DMS 273 treated with DMSO at 0.1 percent for 48 hours (cell line): Measurements from ENCODE around the gene DACH1.
A peak's percentile ranks its signal among the peaks of the same experiment; 100 is the strongest.
"Not testable (repeated sequence)": the region's sequence is repeated elsewhere in the genome, so short reads cannot be mapped to it uniquely, and the experiment has no call there.

Experiments used
- DNase-seq: peaks from one replicate; lab custom pipeline; 2025; lab: John Stamatoyannopoulos, UW

The DACH1 gene

GRCh38 chr13:71828564-71828963, 38.4 kb downstream of the DACH1 start:
- no peak for DNase-seq

DNA sequence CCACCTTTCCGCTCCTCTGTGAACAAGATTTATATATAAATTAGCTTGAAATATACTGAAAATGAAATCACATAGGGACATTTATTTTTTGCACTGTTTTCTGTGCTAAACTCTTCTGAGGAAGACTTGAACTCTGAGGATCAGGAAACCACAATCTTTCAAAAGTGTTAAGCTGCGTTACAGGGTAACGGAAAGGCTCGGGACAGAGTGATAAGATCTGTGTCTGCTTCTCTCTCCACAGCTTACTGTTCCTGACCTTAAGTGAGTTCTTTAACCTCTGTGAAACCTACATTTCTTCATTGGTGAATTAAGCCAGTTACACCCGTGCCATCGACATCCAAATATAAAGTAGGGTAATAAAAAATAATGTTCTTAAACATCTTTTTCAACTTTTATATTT, 38.9 kb downstream of the DACH1 start:
- DNase-seq: no peak

- DNase-seq: no peak
Observed at GRCh38 chr13:71827241-71827640, 39.8 kb downstream of the DACH1 start.

DNA sequence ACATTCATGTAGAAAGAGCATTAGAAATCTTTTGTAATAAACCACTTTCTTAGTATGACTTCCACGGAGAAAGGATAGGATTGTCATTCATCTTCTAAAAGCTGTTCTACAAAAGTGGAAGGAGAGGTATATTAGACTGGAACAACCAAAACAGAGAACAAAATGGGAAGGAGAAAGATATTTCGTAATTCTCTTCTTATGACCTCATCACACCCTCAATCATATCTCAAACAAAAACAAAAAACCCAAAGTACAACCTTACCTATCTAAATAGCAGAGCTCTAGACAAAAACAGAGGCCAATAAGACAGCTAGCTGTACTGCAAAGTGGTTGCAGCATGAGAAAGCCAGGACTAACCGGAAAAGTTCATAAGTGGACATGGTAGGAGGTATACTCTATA, 46.3 kb downstream of the DACH1 start:
- no peak for DNase-seq

GRCh38 chr13:71817335-71817734, 49.7 kb downstream of the DACH1 start:
- DNase-seq: no peak

DNA sequence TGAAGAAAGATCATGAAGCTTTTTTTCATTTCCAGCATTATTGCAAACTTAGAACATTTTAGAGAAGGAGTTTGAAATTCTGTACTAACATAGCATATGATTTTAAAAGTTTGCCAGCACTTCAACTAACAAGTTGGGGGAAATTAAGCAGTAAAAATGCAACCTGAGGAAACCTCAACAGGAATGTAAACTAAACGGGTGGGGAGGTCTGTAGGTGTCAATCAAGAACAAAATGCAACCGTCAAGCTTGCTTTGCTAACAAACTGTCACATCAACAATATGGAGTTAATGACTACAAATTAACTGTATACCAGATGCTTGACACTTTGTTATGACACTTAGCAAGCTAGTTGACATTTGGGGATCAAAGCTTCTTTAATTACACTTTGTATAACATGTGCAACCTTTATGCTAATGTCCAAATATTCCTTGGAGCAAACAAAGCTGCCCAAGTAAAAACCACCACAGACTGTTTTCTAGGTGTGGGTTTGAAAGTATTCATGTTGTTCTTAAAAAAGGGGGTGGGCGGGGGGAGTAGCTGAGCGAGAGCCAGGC, 52.1 kb downstream of the DACH1 start:
- DNase-seq: no peak

DNA sequence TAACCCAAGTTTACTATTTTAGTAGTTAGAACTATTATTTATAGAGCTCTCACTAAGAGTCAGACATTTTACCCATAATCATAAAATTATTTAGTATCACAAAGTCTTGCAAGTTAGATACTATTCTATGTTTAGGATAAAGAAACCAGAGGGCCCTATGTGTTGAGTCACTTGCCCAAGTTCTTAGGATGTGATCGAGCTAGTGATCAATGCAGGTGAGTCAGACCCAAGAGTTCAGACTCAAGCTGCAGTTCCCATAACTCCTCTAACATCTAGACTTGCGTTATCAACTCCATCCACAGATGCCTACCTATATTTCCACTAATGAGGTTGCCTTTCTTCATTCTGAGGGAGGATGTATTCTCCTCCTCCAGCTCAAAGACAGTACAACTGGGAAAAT, 53.8 kb downstream of the DACH1 start:
- no peak for DNase-seq

GRCh38 chr13:71811344-71811743, 55.7 kb downstream of the DACH1 start:
- no peak for DNase-seq

DNA sequence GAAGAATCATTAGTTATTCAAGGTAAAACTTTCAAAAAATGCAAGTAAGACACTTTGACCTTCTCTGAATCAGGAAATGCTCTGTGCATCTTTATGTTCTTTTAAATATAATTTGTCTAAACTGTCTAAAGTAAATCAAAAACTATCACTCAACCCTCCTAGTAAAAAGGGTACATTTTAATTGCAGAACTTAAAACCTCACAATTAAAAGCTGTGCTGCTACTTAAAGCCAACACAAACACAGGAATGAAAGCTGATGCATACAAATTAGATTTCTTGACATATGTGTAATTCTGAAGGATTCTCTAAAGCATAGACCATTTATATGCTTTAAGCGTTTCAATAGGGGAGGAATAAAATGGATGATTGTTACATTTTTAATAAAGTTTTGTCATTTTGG, 58.3 kb downstream of the DACH1 start:
- DNase-seq: no peak

DNA sequence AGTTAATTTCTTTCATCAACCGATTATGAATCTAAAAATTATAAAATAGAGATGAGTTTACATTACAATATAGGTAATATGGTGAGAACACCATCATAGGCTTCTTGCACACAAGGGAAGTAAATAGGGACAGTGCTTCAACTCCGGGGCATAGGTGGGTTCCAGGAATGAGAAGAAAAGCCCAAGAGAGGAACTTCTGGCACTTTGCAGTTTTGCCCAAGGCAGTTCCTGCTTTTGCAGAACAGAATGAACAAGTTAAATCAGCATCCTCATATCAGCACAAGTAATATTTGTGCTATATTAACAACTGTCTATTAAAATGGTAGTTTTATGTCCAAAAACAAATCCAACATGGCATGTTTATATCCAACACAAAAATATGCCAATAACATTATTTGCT, 60.1 kb downstream of the DACH1 start:
- no peak for DNase-seq

DNA sequence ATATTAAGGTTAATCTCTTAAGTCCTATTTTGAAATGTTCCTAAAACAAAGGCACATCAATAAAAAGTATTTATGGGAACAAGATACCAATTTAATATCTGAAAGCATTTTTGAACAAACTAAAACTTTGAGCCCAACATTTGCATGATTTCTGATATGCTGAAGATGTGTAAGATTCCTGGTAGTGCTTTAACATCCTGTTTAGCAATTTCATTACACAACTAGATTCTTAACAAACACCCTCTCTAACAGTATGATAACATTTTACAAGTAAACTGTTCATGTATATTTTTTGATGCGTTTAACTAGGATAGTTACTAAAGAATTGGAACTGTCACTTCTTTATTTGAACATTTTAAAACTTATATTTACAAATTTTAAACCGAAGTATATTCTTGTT, 63.9 kb downstream of the DACH1 start:
- DNase-seq: no peak

DNA sequence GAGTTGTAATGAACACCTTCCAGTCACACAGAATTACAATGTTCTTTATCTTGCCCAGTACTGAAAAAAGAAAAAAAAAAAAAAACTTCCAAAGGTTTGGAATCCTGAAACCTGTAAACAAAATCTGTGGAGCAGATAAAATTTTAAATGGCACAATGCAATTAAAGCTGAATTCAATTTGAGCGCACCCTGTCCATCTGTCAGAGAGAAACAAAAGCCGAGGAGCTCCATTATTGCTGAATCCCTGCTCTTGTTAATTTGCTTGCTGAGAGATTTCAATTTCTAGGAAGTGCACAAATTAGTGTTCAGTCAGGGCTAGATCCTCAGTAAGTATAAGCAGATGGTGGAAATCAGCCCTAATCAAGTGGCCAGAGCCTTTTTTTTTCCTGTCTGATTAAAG, 65.2 kb downstream of the DACH1 start:
- DNase-seq: peak; percentile 87

DNA sequence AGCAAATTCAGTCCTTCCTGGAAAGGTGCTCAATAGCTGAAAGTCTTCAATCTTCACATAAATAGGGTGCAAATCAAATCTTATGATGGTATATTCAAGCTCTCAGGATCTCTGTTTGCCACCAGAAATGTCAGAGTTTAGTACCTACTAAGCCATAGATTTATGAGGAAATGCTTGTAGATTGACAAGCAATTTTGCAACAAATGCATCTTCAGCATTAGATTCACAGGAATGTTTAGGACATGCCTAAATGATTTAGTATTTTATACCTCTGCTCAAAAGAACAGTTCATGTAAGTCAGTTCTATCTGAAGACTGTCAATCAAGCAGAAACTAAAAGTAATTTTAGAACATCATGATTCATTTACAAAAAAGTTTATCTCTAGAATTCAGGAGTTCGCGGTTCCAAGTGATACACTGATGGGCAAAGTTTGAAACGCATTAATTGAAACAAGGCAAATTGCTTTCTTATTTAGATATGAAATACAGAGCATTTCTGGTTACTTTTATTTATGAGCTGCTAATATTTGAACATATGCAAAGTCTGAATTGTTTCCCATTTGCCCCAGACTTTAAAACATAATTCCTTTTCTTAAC, 65.7 kb downstream of the DACH1 start:
- DNase-seq: no peak

DNA sequence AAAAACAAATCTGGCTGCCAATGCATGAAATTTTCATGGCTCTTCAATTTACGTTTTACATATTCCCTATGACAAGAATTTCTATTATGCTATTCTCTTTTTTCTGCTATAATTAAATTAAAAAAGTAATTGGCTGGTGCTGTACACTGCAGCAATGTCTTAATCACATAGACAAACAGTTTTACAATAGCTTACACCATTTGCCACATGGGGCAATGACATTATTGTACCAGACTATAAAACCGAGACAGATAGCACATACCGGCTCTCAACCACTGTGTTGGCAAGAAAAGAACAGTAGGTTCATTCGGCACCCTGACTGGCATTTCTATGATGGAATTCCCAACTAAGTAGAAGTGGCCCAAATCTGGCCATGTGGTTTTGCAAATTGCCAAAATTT, 67.7 kb downstream of the DACH1 start:
- no peak for DNase-seq

GRCh38 chr13:71798707-71799106, 68.3 kb downstream of the DACH1 start:
- no peak for DNase-seq

GRCh38 chr13:71797517-71797916, 69.5 kb downstream of the DACH1 start:
- no peak for DNase-seq

DNA sequence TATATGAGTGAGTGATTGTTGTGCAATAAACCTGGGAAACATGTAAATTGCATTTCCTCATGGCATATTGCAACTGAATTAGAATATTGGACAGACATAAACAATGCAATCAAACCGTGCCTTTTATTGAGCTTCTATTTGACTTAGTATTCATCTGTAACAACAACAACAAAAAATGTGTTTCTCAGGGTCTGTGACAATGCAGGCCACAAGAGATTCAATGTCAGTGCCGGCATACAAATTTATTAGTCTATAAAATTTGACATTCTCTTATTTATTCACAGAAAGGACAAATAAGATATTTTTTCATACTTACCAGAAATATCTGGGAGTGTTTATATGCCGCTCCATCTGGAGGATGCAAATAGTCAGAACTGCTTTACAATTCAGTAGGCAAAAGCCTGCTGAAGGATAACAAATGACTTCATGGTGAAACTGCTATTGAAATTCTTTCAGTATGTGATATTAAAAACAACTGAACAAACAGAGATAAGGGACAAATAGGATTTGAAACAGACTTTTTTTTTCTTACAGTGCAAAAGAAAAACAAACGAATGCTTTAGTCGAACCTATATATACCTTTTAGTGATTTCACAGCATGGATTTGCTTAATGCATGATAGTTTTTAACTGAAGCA, 77.2 kb downstream of the DACH1 start:
- DNase-seq: no peak

- DNase-seq: no peak
Observed at GRCh38 chr13:71789037-71789436, 78.0 kb downstream of the DACH1 start.

DNA sequence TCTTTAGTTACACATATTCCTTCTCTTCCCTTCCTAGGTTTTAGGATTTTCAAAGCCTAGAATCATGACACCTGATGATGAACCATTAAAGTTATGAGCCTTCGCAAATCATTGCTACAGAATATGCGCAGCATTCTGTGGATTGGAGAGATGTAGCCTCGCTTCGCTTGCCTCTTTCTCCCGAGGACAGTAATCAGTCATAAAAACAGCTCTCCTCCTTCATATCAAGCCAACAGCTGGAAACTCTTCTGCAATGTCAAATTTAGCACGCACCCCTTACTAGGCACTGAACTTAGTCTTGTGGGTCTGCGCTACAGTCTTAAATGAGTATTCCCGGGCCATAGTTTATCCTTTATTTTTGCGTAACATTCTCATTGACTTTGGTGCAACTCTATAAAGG, 79.6 kb downstream of the DACH1 start:
- no peak for DNase-seq

GRCh38 chr13:71786875-71787274, 80.1 kb downstream of the DACH1 start:
- DNase-seq: no peak

DNA sequence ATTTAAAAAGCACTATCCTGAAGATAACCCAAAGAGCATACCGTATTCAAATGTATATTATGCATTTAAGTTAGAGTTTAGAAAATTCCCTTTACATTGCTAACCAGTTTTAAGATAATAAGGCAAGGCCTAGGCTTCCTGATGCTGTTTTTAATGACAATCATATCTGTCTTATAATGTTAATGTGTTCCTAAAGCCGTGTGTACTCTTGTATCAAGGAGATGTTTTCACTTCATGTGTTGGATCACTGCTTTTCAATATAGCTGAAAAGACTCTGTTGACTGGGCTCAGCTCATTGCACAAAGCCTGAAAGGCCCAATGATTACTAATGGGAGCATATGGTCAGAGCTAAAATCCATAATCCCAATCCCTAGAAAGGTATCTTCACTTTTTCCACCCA, 81.6 kb downstream of the DACH1 start:
- no peak for DNase-seq

GRCh38 chr13:71780546-71780945, 86.5 kb downstream of the DACH1 start:
- no peak for DNase-seq

- DNase-seq: not testable (repeated sequence)
Observed at GRCh38 chr13:71778998-71779397, 88.0 kb downstream of the DACH1 start.

DNA sequence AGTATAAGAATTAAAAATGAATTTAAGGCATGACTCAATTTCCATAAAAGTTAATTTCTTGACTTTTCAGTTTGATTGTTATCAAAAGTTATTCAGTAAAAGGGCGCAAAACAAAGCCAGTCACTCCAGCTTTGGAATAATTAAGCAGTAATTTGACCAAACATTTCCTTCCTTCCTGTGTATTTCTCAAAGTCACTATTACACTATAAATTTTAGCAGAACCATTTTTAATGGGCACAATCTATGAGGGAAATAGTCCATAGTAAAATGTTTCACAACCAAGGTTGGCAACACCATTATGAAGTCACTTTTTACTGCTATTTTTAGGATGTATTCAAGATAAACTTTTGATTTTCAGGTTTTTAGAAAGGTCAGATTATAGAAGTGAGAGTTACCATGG, 91.0 kb downstream of the DACH1 start:
- DNase-seq: no peak
